HEK293 (cell line): Measurements from ENCODE around the gene MPO.
A peak's percentile ranks its signal among the peaks of the same experiment; 100 is the strongest.

ENCODE experiments used
- CTCF ChIA-PET: fragments of 350-600 bp; formaldehyde crosslinking; extraction: SDS; loops from one replicate; lab custom pipeline; 2021; ENCODE audit warnings: antibody characterized with exemption; lab: Yijun Ruan, JAX
- POLR2A ChIA-PET: fragments of 300-600 bp; formaldehyde crosslinking; extraction: SDS; loops from one replicate; lab custom pipeline; 2020; ENCODE audit warnings: antibody characterized with exemption, inconsistent platforms; lab: Yijun Ruan, JAX
- H3K27ac ChIP-seq: fragments of 200-500 bp; sonication (Bioruptor generic); 2 replicates; pipeline ENCODE4 v1.5.1; 2014; ENCODE audit warnings: low read depth, low read length, control low read depth, inconsistent platforms; ENCODE audit errors: extremely low read depth
- H3K36me3 ChIP-seq, 2 experiments: fragments of 200-500 bp in 1 of 2; sonication (Bioruptor generic) in 1 of 2; 1 replicate in 1 of 2; 2 replicates in 1 of 2; pipeline ENCODE4 v1.5.1; 2014 to 2017; ENCODE audit warnings: inconsistent platforms in 2 of 2, low read length in 2 of 2; ENCODE audit not compliant: control insufficient read depth in 2 of 2, insufficient read depth in 1 of 2
- H3K4me1 ChIP-seq: fragments of 200-500 bp; sonication (Bioruptor generic); 2 replicates; pipeline ENCODE4 v1.5.1; 2014; ENCODE audit warnings: mild to moderate bottlenecking, low read length, inconsistent platforms; ENCODE audit not compliant: control insufficient read depth, insufficient read depth
- H3K4me3 ChIP-seq: 2 replicates; pipeline ENCODE4 v1.5.1; 2011; ENCODE audit warnings: low read depth, mild to moderate bottlenecking, control low read depth, low read length, moderate library complexity
- H3K9me3 ChIP-seq: fragments of 200-500 bp; sonication (Bioruptor generic); 2 replicates; pipeline ENCODE4 v1.5.1; 2014; ENCODE audit warnings: low read depth, low read length, inconsistent platforms; ENCODE audit not compliant: control insufficient read depth, insufficient read depth
- EGR2 ChIP-seq: fragments of 450-650 bp; formaldehyde crosslinking; IDR thresholded peaks from 2 replicates; pipeline ENCODE4 v1.5.1; 2016; ENCODE audit warnings: low read depth, missing biosample characterization, missing genetic modification characterization
- GLIS1 ChIP-seq: fragments of 450-650 bp; formaldehyde crosslinking; IDR thresholded peaks from 2 replicates; pipeline ENCODE4 v1.5.1; 2016; ENCODE audit warnings: missing biosample characterization, missing genetic modification characterization
- KLF10 ChIP-seq: fragments of 450-650 bp; IDR thresholded peaks from 2 replicates; pipeline ENCODE4 v1.5.1; 2018; ENCODE audit warnings: missing biosample characterization, mild to moderate bottlenecking, missing genetic modification characterization
- OSR2 ChIP-seq: fragments of 450-650 bp; formaldehyde crosslinking; IDR thresholded peaks from 2 replicates; pipeline ENCODE4 v1.5.1; 2016; ENCODE audit warnings: missing biosample characterization, missing genetic modification characterization
- SP7 ChIP-seq: fragments of 450-650 bp; formaldehyde crosslinking; IDR thresholded peaks from 2 replicates; pipeline ENCODE4 v1.5.1; 2016; ENCODE audit warnings: missing biosample characterization, missing genetic modification characterization
- TRIM28 ChIP-seq: IDR thresholded peaks from 2 replicates; pipeline ENCODE4 v1.6.1; 2011; ENCODE audit warnings: low read length, control low read depth, borderline replicate concordance
- ZBTB17 ChIP-seq: fragments of 450-650 bp; formaldehyde crosslinking; IDR thresholded peaks from 2 replicates; pipeline ENCODE4 v1.5.1; 2016; ENCODE audit warnings: missing biosample characterization, missing genetic modification characterization
- ZBTB20 ChIP-seq: fragments of 450-650 bp; formaldehyde crosslinking; IDR thresholded peaks from 2 replicates; pipeline ENCODE4 v1.5.1; 2016; ENCODE audit warnings: missing biosample characterization, missing genetic modification characterization
- ZFHX2 ChIP-seq: fragments of 450-650 bp; formaldehyde crosslinking; conservative IDR thresholded peaks from 2 replicates; pipeline ENCODE4 v1.5.1; 2016; ENCODE audit warnings: missing biosample characterization, missing genetic modification characterization
- ZNF223 ChIP-seq: fragments of 450-650 bp; formaldehyde crosslinking; IDR thresholded peaks from 2 replicates; pipeline ENCODE4 v1.5.1; 2016; ENCODE audit warnings: missing biosample characterization, missing genetic modification characterization
- ZNF335 ChIP-seq: fragments of 450-650 bp; formaldehyde crosslinking; conservative IDR thresholded peaks from 2 replicates; pipeline ENCODE4 v1.5.1; 2016; ENCODE audit warnings: missing biosample characterization, missing genetic modification characterization
- ZNF37A ChIP-seq: fragments of 450-650 bp; IDR thresholded peaks from 2 replicates; pipeline ENCODE4 v1.5.1; 2018; ENCODE audit warnings: missing biosample characterization, missing genetic modification characterization
- ZNF423 ChIP-seq: fragments of 450-650 bp; formaldehyde crosslinking; IDR thresholded peaks from 2 replicates; pipeline ENCODE4 v1.5.1; 2016; ENCODE audit warnings: missing biosample characterization, missing genetic modification characterization
- ZNF529 ChIP-seq: fragments of 450-650 bp; formaldehyde crosslinking; IDR thresholded peaks from 2 replicates; pipeline ENCODE4 v1.5.1; 2017; ENCODE audit warnings: missing genetic modification characterization, missing biosample characterization; ENCODE audit not compliant: insufficient replicate concordance
- ZNF600 ChIP-seq: fragments of 450-650 bp; formaldehyde crosslinking; IDR thresholded peaks from 2 replicates; pipeline ENCODE4 v1.5.1; 2016; ENCODE audit warnings: missing biosample characterization, missing genetic modification characterization
- ZNF610 ChIP-seq: fragments of 450-650 bp; formaldehyde crosslinking; IDR thresholded peaks from 2 replicates; pipeline ENCODE4 v1.5.1; 2016; ENCODE audit warnings: missing biosample characterization, missing genetic modification characterization, borderline replicate concordance
- ZNF621 ChIP-seq: fragments of 450-650 bp; formaldehyde crosslinking; IDR thresholded peaks from 2 replicates; pipeline ENCODE4 v1.5.1; 2017; ENCODE audit warnings: missing biosample characterization, missing genetic modification characterization
- ZNF629 ChIP-seq: fragments of 450-650 bp; formaldehyde crosslinking; IDR thresholded peaks from 2 replicates; pipeline ENCODE4 v1.5.1; 2017; ENCODE audit warnings: missing biosample characterization, missing genetic modification characterization
- ZNF654 ChIP-seq: fragments of 450-650 bp; formaldehyde crosslinking; IDR thresholded peaks from 2 replicates; pipeline ENCODE4 v1.5.1; 2016; ENCODE audit warnings: low read depth, missing biosample characterization, missing genetic modification characterization
- ZNF664 ChIP-seq: fragments of 450-650 bp; formaldehyde crosslinking; IDR thresholded peaks from 2 replicates; pipeline ENCODE4 v1.5.1; 2016; ENCODE audit warnings: missing biosample characterization, missing genetic modification characterization
- ZNF76 ChIP-seq: fragments of 450-650 bp; formaldehyde crosslinking; IDR thresholded peaks from 2 replicates; pipeline ENCODE4; 2016; ENCODE audit warnings: low read depth, missing biosample characterization, missing genetic modification characterization, borderline replicate concordance
- ZNF843 ChIP-seq: fragments of 450-650 bp; formaldehyde crosslinking; IDR thresholded peaks from 2 replicates; pipeline ENCODE4 v1.5.1; 2016; ENCODE audit warnings: missing biosample characterization, missing genetic modification characterization
- ZSCAN23 ChIP-seq: fragments of 450-650 bp; formaldehyde crosslinking; IDR thresholded peaks from 2 replicates; pipeline ENCODE4 v1.5.1; 2016; ENCODE audit warnings: missing biosample characterization, missing genetic modification characterization
- TF ChIP-seq, protein P1 (sequence below): fragments of 450-650 bp; formaldehyde crosslinking; IDR thresholded peaks from 2 replicates; pipeline ENCODE4 v1.5.1; 2016; ENCODE audit warnings: missing biosample characterization, missing genetic modification characterization
- TF ChIP-seq, protein P2 (sequence below): fragments of 450-650 bp; formaldehyde crosslinking; IDR thresholded peaks from 2 replicates; pipeline ENCODE4 v1.5.1; 2016; ENCODE audit warnings: missing biosample characterization, missing genetic modification characterization
- TF ChIP-seq, protein P3 (sequence below): fragments of 450-650 bp; formaldehyde crosslinking; IDR thresholded peaks from 2 replicates; pipeline ENCODE4 v1.5.1; 2016; ENCODE audit warnings: missing biosample characterization, missing genetic modification characterization
- TF ChIP-seq, protein P4 (sequence below): fragments of 450-650 bp; formaldehyde crosslinking; IDR thresholded peaks from 2 replicates; pipeline ENCODE4 v1.5.1; 2016; ENCODE audit warnings: missing biosample characterization, missing genetic modification characterization

The MPO gene

DNA sequence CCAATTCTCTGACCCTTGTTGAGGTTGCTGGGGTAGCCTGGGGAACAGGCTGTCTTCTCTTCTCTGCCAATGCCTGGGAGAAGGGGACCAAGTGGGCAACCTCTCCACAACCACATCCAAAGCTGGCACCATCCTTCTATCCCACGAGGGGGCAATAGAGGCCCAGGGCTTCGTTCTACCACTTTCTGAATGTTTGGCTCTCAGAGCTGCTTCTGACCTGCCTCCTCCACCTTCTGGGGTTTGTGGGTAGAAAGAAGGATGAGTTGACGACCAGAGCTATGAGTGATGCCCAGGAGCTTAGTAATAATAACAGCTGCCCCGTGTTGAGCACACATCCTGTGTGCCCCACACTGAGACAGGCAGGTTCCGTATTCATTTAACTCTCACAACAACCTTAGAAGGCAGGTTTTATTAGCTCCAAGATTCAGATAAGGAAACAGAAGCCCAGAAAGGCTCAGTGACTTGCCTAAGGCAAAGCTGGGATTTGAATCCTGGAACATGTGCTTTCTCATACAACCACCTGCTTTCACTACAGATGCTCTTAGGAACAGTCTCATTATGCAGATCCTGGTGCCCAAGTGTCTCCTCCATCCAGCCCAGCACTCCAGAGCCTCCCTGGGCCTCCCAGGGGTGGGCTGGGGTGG is 36.8 kb upstream of the MPO start:
- H3K4me1 ChIP-seq, result peaks cover 9% of the 10 kb centered on the region
- POLR2A ChIA-PET, result interaction anchor here (0.5 to 1.7 kb wide), 8 partner anchors 9 to 132 kb away, joined by 3 to 29 read pairs (median 6); partner anchors contain the start of genes RNF43 and SUPT4H1
- TF ChIP-seq, protein P1, sequence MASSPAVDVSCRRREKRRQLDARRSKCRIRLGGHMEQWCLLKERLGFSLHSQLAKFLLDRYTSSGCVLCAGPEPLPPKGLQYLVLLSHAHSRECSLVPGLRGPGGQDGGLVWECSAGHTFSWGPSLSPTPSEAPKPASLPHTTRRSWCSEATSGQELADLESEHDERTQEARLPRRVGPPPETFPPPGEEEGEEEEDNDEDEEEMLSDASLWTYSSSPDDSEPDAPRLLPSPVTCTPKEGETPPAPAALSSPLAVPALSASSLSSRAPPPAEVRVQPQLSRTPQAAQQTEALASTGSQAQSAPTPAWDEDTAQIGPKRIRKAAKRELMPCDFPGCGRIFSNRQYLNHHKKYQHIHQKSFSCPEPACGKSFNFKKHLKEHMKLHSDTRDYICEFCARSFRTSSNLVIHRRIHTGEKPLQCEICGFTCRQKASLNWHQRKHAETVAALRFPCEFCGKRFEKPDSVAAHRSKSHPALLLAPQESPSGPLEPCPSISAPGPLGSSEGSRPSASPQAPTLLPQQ (tag by site-specific recombination), result 0 out of 2 replicates have a peak, but pooled peaks have one; percentile 18
- TF ChIP-seq ZNF335, result peak; percentile 30; the same call in 1 of the 2 replicates
- peak; percentile 43; the same call in 1 of the 2 replicates for TF ChIP-seq ZNF664 (tag by site-specific recombination)
- peak; percentile 72; the same call in 1 of the 2 replicates for TF ChIP-seq TRIM28
- peak; percentile 9; the same call in 1 of the 2 replicates for TF ChIP-seq ZNF843 (tag by site-specific recombination)
- no peak for TF ChIP-seq ZNF621 (tag by site-specific recombination)
- TF ChIP-seq EGR2 (tag by site-specific recombination), result 0 out of 2 replicates have a peak, but pooled peaks have one; percentile 26
- TF ChIP-seq ZNF654 (tag by site-specific recombination), result peak; percentile 77
- TF ChIP-seq ZBTB17, result peak; percentile 78
- TF ChIP-seq ZNF529 (tag by site-specific recombination), result no peak
- TF ChIP-seq KLF10 (tag by site-specific recombination), result no peak
- TF ChIP-seq ZFHX2 (tag by site-specific recombination), result 0 out of 2 replicates have a peak, but pooled peaks have one; percentile 26
- peak; percentile 36; the same call in 1 of the 2 replicates for TF ChIP-seq ZNF600 (tag by site-specific recombination)
- TF ChIP-seq ZNF423, result no peak
- TF ChIP-seq ZNF37A (tag by site-specific recombination), result no peak
- TF ChIP-seq ZNF223 (tag by site-specific recombination), result no peak
- 0 out of 2 replicates have a peak, but pooled peaks have one; percentile 16 for TF ChIP-seq SP7 (tag by site-specific recombination)
- TF ChIP-seq GLIS1 (tag by site-specific recombination), result 0 out of 2 replicates have a peak, but pooled peaks have one; percentile 27
- TF ChIP-seq, protein P2, sequence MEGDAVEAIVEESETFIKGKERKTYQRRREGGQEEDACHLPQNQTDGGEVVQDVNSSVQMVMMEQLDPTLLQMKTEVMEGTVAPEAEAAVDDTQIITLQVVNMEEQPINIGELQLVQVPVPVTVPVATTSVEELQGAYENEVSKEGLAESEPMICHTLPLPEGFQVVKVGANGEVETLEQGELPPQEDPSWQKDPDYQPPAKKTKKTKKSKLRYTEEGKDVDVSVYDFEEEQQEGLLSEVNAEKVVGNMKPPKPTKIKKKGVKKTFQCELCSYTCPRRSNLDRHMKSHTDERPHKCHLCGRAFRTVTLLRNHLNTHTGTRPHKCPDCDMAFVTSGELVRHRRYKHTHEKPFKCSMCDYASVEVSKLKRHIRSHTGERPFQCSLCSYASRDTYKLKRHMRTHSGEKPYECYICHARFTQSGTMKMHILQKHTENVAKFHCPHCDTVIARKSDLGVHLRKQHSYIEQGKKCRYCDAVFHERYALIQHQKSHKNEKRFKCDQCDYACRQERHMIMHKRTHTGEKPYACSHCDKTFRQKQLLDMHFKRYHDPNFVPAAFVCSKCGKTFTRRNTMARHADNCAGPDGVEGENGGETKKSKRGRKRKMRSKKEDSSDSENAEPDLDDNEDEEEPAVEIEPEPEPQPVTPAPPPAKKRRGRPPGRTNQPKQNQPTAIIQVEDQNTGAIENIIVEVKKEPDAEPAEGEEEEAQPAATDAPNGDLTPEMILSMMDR, result peak; percentile 81
- TF ChIP-seq ZBTB20, result 0 out of 2 replicates have a peak, but pooled peaks have one; percentile 37
- peak; percentile 74 for TF ChIP-seq OSR2 (tag by site-specific recombination)
- TF ChIP-seq ZNF610 (tag by site-specific recombination), result no peak
- TF ChIP-seq, protein P3, sequence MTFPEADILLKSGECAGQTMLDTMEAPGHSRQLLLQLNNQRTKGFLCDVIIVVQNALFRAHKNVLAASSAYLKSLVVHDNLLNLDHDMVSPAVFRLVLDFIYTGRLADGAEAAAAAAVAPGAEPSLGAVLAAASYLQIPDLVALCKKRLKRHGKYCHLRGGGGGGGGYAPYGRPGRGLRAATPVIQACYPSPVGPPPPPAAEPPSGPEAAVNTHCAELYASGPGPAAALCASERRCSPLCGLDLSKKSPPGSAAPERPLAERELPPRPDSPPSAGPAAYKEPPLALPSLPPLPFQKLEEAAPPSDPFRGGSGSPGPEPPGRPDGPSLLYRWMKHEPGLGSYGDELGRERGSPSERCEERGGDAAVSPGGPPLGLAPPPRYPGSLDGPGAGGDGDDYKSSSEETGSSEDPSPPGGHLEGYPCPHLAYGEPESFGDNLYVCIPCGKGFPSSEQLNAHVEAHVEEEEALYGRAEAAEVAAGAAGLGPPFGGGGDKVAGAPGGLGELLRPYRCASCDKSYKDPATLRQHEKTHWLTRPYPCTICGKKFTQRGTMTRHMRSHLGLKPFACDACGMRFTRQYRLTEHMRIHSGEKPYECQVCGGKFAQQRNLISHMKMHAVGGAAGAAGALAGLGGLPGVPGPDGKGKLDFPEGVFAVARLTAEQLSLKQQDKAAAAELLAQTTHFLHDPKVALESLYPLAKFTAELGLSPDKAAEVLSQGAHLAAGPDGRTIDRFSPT (tag by site-specific recombination), result 0 out of 2 replicates have a peak, but pooled peaks have one; percentile 23
- TF ChIP-seq ZNF629 (tag by site-specific recombination), result no peak
- TF ChIP-seq, protein P4, sequence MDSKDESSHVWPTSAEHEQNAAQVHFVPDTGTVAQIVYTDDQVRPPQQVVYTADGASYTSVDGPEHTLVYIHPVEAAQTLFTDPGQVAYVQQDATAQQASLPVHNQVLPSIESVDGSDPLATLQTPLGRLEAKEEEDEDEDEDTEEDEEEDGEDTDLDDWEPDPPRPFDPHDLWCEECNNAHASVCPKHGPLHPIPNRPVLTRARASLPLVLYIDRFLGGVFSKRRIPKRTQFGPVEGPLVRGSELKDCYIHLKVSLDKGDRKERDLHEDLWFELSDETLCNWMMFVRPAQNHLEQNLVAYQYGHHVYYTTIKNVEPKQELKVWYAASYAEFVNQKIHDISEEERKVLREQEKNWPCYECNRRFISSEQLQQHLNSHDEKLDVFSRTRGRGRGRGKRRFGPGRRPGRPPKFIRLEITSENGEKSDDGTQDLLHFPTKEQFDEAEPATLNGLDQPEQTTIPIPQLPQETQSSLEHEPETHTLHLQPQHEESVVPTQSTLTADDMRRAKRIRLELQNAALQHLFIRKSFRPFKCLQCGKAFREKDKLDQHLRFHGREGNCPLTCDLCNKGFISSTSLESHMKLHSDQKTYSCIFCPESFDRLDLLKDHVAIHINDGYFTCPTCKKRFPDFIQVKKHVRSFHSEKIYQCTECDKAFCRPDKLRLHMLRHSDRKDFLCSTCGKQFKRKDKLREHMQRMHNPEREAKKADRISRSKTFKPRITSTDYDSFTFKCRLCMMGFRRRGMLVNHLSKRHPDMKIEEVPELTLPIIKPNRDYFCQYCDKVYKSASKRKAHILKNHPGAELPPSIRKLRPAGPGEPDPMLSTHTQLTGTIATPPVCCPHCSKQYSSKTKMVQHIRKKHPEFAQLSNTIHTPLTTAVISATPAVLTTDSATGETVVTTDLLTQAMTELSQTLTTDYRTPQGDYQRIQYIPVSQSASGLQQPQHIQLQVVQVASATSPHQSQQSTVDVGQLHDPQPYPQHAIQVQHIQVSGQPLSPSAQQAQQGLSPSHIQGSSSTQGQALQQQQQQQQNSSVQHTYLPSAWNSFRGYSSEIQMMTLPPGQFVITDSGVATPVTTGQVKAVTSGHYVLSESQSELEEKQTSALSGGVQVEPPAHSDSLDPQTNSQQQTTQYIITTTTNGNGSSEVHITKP (tag by site-specific recombination), result no peak
- TF ChIP-seq ZSCAN23 (tag by site-specific recombination), result no peak
- peak; percentile 41; the same call in 1 of the 2 replicates for TF ChIP-seq ZNF76 (tag by site-specific recombination)
- TF ChIP-seq, all 188 proteins: peak for 17
- Histone ChIP-seq H3K4me3 (no peak overlapping the region), H3K9me3 (no peaks in the 10 kb centered on the region), H3K36me3 (no peaks in the 10 kb centered on the region), H3K27ac (peak overlapping the region; percentile 43; the same call in 1 of the 2 replicates)
- CTCF ChIA-PET, result interaction anchor here (0.5 to 8.0 kb wide), 63 partner anchors 8 to 1197 kb away, joined by 3 to 189 read pairs (median 5); partner anchors contain the start of genes MTMR4, RNF43 and SUPT4H1
